Mucosa of gallbladder (tissue), 1 donor: Measurements from ENCODE around the gene BICC1. TPM values are rescaled to one million over a fixed set of nuclear protein-coding genes. Genes with fewer than 3 reads are reported as not detected.

Experiments used
- DNase-seq: peaks from one replicate; pipeline ENCODE4 v3.0.0-alpha.2; 2020; ENCODE audit warnings: low spot score
- total RNA-seq: library from RNA; stranded (reverse); gene quantifications from one replicate; pipeline ENCODE4 v1.2.1, GENCODE V29; 2021
- donor health status: DM: no; HTN: no; CAD: no.

BICC1 gene
- total RNA-seq, 1 donor from 2014 or later = 5.1 TPM

DNA sequence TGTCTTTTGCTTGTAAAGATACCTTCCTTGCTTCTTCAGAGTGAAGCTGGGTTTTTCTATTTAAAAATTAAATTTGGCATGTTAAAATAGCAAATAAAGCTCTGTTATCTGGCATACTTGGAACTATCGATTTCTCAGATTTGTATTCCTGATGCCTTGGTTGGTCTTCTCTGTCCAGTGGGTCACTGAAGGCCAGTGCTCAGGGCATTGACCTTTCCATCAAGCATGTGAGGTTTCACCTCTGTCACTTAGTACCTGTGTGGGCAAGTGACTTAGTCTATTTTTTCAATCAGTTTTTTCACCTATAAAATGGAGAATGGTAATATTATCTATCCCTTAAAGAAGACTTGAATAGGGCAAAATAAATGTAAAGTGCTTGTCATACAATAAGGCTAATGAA lies 311.3 kb downstream of the BICC1 start:
- DNase-seq = no peak

DNA sequence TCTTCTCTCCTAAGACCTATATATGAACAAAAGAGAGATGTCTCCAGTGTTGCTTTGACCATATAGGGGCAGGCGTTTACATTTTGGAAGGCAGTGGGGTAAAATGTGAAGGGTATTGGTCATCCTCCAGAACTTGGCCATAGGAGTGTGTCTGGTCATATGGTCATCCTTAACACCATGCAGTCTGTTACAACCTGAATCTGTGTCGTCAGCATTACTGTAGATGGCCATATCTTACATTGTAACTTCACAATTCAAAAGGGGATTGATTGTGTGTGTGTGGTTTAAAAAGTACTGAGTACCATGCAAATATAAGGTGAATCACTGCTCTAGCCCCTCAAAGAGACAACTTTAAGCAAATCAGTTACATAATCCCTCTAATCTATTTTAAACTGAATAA lies 311.7 kb downstream of the BICC1 start:
- no peak for DNase-seq

DNA sequence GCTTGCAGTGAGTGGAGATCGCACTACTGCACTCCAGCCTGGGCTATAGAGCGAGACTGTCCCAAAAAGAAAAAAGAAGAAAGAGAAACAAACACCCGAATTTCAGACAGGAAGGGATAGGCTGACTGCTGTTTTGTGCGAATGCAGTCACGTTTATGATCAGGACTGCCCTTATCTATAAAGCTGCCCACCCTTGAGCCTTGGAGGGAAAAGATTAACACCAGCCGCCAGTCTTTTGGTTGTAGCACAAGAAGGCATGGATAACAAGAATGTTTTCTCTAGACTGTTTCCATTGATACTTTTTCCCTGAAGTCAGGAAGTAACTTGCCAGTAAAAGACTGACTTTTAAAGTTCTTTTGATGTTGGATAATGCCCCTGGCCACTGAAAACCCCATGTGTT lies 314.0 kb downstream of the BICC1 start:
- DNase-seq = no peak

DNA sequence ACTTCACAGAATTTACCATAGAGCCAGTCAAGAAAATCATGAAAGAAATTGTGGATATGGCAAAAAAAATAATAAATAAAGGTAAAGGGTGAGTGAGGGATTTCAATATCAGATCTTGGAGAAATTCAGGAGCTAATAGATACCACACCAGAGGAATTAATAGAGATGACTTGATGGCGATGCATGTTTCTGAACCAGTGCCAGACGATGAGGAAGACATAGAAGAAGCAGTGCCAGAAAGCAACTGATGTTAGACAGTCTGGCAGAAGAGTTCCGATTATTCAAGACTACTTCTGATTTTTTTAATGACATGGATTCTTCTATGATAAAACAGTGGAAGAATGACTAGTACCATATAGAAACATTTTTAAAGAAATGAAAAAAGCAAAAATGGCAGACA lies 314.7 kb downstream of the BICC1 start:
- DNase-seq = no peak

DNA sequence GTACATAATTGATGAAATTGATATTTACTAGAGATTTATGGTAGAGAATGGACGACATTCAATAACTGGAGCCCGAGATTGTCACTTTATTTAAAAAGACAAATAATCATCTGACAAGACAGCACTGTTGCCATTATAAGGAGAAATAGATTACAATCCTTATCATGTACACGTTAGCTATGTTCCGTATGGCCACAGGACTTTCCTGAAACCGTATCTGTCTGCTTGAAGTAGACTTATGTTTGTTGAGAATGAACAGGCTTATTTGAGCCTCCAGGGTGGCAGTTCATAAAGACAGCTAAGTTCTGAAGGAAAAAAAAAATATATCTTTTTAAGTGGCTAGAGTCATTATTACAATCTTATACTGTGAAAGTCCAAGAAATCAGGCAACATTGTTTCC lies 317.2 kb downstream of the BICC1 start:
- no peak for DNase-seq

DNA sequence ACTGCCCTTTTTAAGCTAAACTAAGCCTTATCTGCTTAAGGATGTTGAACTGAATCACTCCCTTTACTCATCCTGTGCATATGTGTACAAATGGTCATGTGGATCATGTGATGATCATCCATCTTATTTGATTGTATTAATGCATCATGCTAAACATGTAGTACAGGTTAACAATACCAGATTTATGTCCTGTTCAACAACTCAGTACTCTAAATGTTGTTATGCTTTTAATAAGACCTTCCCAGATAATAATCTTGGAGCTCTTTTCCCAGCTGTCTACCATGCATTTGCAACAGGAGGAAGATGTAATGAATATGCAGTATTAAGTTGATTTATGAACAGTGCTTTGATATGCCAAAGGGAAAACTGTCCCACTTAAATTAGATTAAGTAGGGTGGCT lies 318.0 kb downstream of the BICC1 start:
- no peak for DNase-seq

DNA sequence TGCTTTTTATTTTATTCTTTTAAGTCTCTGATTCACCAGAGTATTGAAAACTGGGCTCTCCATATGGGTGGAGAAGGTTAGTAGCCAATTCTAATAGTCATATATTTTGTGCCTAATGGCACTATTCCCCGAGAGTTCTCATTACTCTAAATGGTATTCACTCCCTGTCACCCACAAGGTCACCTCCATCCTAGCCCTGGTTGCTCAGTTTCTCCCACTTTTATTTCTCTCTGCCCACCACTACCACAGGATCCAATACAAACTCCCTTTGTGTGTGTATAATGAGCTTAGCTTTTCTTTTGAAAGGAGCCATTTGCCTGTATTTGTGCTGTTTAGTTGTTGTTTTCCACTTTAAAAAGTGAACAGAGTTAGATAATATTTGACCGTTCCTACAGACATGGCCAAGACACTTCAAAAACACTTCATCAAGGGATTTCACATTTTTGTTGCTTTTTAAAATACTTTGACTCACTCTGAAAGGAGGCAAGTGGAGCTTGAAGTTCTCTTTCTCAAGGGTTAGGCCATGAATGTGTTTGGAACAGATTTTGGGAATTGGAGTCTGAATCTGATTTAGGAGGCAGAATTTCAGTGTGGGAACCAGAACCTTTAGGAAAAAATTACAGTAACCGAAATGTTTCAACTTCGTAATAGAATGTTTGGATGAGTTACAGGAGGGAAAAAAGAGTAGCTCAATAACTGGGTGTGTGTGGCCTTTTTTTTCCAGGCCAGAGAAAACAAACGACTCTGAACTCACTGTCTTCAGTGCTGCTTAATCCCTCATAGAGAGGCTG lies 321.3 kb downstream of the BICC1 start:
- DNase-seq = no peak

DNA sequence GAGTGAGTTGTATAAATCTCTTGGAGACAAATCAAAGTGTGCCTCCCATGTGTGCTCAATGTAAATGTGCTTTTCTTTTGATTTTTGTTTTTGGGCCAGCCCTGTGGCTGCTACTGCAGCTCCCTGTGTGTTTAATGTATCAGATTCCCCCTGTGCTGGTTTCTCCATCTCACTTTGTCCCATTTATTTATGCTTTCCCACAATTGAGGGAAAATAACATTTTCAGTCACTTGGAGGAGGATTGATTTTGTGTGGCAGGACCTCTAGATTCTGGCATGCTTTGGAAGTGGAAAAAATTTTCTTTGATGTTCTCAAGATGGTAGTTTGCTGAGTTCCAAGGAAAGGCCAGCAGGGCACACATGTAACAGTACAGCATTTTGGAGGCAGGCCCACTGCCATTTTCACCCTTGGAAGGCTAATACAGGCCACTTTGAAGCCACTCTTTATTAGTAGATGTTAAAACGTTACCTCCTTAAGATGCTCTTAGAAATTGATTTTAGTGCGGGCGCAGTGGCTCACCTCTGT lies 323.6 kb downstream of the BICC1 start:
- no peak for DNase-seq

DNA sequence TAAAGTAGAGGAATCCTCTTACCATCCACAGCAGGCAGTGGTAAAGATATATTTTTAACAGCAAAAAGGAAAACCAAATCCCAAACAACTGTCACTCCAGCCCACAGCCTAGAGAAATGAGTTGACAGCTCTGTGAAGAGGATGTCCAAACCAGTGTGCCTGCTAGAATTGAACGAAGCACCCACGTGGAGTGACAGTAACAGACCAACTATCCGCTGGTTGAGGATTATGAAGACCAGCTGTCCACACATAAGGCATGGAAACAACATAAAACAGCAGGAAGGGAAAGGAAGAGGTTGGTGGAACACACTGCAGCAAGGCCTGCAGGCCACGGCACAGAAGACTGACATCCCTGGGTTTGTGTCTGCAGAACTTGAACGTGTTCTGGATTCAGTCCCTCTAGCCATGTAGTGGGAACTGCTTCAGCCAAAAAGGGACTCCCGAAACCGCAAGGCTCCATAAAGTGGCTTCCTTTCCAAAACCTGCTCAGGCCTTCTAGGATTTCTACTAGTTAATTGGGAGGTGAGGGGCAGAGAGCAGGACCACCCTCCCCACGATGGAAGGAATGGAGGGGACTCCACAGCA lies 324.4 kb downstream of the BICC1 start:
- no peak for DNase-seq

DNA sequence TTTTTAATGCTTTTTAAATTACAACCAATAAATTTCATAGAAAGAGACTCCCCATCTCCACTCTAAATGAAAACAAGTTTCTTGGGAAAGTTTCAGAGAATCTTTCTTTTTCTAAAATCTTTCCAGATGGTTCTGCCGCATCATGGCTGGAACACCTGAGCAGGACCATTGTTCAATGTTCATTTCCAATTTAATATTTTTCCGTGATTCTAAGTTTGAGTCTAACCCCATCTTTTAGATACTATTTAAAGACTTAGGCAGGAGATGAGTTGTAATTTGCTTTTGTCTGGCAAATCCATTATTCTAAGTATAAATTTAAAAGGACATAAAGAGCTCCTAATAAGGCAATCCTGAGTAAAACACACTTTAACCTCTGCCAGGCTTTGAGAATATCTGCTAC lies 325.2 kb downstream of the BICC1 start:
- DNase-seq = no peak

DNA sequence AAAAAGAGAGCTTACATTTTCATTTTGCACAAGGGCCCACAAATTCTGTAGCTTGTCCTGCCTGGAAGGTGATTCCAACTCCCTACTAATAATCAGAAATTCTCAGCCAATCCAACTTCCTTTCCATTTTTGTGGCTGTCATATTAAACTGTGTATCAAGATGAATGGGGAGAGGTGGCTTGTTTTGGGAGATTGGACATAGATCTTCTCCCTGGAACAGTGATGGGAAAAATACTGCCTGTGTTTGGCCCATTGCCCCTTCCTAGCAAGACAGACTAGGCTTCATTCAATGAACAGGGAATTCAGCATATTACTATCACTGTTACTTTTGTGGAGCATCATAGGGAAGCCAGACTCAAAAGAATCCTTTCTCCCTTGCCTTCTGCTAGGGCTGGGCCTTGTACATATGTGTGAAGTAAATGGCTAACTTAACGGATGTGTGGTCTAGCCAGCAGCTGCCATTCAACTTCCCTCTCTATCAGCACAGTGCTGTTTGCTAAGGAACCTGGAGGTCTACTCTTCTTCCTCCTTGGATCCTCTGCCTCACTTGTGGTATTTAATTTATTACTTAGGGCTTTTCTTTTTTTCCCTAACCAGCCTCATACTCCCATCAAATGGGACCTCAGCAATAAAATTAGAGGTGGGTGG lies 326.0 kb downstream of the BICC1 start:
- no peak for DNase-seq

DNA sequence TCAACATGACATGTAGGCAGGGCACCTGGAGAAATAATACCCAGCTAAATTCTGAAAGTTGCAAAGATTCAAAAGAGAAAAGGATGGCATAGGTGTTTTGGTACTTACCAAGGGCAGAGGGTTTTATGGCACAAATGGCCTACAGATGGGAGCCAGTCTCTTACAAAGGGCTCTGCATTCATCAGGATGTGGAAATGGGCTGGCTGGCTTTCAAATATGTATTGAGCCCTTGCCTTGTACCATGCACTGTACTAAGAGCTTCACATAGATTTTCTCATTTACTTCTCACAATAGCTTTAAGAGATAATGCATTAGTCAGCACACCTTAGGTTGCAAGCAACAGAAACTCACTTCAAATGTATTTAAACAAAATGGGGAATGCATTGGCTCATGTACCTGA lies 327.1 kb downstream of the BICC1 start:
- no peak for DNase-seq

DNA sequence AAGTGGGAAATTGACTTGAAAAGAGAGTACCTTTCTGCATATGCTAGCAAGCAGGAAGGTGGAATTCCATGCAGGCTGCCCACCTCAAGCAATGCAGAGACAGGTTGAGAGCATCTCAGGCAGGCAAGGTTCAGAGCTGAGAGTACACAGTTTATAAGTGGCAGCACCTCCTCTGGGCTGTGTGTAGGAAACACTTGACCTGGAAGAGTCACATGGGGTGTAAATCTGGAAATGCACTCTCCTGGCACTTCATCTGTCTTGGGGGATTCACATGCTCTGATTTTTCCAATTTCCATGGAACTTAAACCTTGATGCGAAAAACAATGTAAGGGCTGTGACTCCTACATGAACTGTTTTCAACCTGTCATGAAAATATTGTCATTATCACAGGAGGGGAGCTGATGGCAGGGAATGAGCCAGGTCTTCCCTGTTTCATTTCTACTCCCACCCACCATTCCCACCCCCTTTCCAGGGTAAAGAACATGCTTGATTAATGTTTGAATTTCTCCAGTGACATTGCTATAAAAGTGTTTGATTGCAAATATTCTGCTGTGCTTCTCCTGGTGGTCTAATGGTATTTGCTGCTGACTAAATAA lies 328.3 kb downstream of the BICC1 start:
- DNase-seq = no peak

DNA sequence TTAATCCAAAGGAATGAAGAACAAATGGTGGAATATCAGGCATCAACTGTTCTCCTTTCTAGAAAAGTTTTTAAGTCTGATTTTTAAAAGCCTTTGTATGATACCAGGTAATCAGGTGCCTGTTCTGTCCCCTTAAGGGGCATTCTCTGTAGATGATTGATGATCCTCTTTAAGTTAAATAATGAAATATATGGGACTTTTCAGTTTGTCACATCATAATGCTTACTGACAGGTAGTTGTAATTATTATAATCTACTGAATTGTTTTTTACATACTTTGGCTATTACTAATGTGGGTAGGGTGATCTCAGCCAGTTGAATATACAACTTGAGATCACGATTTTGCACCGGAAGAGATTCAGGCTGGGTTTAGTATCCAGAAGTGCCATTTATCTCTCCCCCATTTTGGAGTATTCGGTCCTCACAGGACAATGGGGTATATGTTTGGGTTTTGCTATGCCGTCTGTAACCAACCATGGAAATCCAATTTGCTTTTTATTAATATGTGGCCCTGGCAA lies 330.2 kb downstream of the BICC1 start:
- no peak for DNase-seq

DNA sequence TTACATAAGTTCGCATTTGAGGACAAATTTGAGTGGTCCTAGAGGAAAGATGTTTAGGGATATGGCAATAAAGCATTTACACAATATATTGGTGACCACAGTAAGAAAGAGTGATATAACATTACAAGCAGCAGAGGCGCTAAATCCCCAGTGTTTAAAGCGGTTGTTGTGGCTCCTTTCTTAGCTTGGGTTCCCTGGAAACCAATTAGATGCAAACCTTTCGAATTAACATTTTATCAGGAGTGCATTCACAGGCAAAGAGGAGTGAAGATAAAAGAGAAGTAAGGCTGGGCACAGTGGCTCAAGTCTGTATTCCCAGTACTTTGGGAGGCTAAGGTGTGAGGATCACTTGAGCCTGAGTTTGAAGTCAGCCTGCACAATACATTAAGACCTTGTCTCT lies 331.1 kb downstream of the BICC1 start:
- no peak for DNase-seq

DNA sequence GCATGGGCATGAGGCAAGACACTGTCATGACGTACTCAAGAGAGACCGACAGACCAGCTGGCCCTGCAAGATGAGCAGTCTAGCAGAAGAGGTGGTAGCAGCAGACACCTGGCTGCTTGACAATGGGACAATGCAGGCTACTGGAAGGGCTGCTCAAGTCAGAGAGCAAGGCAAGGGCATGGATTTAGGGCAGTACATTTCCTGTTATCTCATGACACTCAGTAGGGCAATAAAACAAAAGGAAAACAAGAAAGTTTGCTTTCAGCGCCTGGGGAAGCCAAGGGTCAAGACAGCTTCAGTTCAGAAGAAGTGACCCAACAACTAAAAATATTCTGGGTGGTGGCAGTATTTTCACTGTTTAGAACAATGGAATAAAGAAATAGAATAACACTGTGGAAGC lies 332.0 kb downstream of the BICC1 start:
- no peak for DNase-seq

DNA sequence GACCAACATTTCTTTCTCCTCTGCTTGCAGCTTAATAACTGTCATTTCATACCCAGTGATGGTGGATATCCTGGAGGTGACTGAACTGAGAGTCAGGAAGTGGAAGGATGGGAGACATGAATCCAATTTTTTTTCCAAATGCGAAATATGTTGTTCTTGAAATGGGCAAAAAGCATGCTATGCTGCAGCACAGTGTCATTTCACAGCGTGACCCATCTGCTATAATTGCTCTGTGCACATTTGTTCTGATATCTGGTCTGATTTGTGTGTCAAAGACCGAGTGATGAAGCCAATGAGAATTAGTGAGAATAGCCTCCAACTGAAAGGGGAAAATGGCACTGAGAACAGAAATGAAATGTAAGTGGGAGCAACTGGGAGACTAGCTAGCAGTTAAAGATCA lies 334.2 kb downstream of the BICC1 start:
- no peak for DNase-seq

DNA sequence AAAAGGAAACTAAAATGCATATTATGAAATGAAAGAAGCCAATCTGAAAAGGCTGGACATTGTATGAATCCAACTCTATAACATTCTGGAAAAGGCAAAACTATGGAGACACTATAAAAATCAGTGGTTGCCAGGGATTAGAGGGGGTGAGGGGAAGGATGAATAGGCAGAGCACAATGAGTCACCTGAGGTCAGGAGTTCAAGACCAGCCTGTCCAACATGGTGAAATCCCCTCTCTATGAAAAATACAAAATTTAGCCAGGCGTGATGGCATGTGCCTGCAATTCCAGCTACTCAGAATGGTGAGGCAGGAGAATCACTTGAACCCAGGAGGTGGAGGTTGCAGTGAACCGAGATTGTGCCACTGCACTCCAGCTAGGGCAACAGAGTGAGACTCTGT lies 338.9 kb downstream of the BICC1 start:
- no peak for DNase-seq

DNA sequence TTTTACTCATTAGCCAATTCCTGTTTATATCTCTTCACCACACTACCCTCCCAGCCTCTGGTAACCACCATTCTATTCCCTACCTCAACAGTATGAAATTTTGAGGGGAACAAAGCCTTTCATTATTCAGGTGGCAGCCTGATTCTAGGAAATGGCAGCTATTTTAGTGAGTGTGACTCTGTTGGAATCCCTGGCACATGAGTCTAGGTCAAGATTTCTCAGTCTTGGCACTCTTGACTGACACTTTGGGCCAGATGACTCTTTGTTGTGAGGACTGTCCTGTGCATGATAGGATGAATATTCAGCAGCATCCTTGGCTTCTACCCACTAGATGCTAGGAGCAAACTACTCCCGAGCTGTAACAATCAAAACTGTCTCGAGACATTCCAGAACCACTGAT lies 341.0 kb downstream of the BICC1 start:
- DNase-seq = no peak

DNA sequence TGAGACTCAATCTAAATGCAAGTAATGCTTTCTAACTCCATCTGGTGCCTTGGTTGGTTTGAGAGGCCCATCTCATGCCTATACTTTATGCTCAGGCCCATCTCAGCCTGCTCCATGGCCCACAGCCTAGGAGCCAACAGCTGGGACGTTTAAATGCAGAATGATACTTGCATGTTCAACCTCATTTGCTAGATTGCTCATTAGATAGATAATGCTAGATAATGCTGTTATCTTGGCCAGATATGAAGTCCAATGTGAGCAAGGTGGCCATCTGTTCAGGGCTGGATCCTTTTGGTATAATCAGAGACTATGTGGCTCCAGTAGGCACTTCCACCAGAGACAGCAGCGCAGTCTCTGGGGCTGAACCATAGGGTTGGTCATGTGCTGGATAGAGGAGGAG lies 342.1 kb downstream of the BICC1 start:
- no peak for DNase-seq

DNA sequence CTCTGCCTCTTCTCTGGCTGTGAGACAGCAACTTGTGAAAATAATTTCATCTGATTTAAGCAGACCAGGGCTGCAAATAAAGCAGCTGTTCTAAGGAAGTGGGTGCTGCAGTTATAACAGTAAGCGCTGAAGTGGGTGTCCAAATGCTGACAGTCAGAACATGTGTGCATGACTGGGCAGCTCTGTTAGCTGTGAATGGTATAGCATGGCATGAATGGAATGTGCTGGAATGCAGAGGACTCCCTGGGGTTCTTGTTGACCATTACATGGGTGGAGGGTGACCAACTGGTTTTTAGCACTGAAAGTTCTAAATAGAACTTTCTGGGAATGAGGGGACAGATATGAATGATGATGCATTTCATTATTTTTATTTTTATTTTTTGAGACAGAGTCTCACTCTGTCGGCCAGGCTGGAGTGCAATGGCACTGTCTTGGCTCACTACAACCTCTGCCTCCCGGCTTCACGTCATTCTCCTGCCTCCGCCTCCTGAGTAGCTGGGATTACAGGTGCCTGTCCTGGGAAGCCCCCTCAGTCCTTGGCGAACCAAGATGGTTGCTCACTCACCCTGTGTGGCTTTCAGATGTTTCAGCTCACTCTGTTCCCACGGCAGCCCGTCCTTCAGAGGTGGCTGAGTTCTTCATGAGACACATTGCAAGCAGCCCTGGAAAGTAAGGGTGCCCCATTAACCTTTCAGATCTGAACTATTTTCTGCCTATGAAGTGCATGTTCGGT lies 344.0 kb downstream of the BICC1 start:
- DNase-seq = no peak
